AG10803 (cell line): ENCODE measurements around the gene PEX14.
A peak's percentile ranks its signal among the peaks of the same experiment; 100 is the strongest.

Experiments used
- DNase-seq: peaks from one replicate; pipeline ENCODE4 v3.0.0; 2010; ENCODE audit warnings: low read depth
- H3K4me3 ChIP-seq: 2 replicates; pipeline ENCODE4 v1.5.1; 2011; ENCODE audit warnings: mild to moderate bottlenecking, low read length, control low read depth
- TF ChIP-seq, protein P1 (sequence below): conservative IDR thresholded peaks from 2 replicates; pipeline ENCODE4 v1.5.1; 2011; ENCODE audit warnings: mild to moderate bottlenecking, low read length, control low read depth, inconsistent platforms

The PEX14 gene

GRCh38 chr1:10507111-10507879 lies 32.5 kb downstream of the PEX14 start:
- DNase-seq: peak; percentile 88
- no peak overlapping the region for H3K4me3 ChIP-seq
- TF ChIP-seq, protein P1, sequence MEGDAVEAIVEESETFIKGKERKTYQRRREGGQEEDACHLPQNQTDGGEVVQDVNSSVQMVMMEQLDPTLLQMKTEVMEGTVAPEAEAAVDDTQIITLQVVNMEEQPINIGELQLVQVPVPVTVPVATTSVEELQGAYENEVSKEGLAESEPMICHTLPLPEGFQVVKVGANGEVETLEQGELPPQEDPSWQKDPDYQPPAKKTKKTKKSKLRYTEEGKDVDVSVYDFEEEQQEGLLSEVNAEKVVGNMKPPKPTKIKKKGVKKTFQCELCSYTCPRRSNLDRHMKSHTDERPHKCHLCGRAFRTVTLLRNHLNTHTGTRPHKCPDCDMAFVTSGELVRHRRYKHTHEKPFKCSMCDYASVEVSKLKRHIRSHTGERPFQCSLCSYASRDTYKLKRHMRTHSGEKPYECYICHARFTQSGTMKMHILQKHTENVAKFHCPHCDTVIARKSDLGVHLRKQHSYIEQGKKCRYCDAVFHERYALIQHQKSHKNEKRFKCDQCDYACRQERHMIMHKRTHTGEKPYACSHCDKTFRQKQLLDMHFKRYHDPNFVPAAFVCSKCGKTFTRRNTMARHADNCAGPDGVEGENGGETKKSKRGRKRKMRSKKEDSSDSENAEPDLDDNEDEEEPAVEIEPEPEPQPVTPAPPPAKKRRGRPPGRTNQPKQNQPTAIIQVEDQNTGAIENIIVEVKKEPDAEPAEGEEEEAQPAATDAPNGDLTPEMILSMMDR: peak; percentile 97

DNA sequence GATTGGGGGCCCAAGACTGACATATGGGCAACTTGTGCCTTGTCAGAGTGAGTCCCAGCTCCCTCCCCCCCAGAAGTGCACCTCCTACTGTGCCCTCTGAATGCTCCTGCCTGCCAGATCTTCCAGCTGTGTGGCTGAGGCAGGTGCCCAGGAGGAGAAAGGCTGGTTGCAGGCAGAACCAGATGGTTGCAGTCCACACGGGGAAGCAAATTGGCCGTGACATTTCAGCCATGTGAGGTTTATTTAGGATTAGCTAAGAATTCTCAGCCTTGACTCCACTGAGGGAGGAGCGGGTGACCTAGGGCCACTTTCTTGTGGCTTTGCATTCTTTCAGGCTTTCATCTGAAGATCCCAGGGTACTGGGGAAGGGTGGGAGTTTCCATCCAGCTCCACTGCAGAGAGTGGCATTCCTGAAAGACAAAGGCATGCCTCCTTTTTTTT lies 33.8 kb downstream of the PEX14 start:
- no peak overlapping the region for H3K4me3 ChIP-seq
- peak; percentile 34 for DNase-seq
- TF ChIP-seq, protein P1: no peak

- H3K4me3 ChIP-seq: no peak overlapping the region
- DNase-seq: no peak
- TF ChIP-seq, protein P1: no peak
Observed at GRCh38 chr1:10509809-10510509, 35.2 kb downstream of the PEX14 start.

DNA sequence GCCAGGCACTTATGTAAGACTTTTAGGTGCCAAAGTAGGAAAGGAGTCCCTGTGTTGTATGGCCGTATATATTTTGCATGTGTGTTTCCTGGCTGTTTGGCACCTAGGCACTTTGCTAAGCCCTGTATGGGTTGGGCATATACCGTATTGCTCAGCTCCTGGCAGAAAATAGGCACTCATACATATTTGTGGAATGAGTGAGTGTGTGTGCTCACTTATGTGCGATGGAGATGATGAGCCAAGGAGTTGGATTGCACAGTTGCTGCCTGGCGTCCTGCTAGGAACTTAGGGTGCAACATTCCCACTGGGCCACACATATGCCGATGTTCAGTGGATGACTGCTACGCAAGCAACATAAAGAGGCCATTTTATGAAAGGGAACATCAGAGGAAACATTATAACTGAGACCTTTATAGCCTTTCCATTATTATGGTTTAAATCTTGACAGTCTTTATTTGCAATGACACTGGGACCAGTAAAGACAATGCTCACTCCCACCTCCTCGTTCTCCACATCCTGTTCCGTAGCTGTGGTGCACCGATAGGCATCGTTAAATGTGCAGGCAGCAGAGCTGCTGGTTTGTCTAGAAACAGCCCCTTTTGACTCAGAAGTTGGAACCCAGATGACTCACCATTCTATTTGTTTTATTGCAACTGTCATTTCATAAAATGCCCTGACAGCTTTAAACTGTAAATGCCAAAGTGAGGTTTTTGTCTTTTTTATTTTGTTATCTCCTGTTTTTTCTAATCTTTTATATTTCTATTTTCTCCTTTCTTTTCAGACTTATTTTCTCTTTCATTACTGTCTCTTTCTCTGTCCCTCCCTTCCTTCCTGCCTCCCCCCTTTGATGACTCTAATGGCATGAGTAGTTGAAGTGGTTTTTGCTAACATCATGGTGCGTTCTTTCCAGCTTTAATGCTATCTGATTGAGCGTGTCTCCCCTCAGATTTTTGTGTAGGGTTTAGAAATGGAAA lies 36.1 kb downstream of the PEX14 start:
- DNase-seq: peak; percentile 94
- peak overlapping the region; percentile 21 for H3K4me3 ChIP-seq
- TF ChIP-seq, protein P1: no peak

DNA sequence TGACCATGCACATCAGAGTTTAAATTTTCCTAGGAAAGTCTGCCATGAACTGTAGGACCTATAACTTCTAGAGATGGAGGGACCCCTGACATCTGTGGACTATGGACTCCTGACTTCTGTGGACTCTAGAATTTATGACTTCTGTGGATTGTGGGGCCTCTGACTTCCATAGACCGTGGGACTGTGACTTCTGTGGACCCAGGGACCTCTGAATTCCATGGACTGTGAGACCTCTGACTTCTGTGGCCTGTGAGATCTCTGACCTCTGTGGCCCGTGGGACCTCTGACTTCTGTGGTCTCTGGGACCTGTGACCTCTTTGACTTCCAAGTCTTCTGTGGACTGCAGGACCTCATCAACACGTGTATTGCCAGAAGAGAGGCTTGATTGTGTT lies 36.7 kb downstream of the PEX14 start:
- TF ChIP-seq, protein P1: no peak
- no peak overlapping the region for H3K4me3 ChIP-seq
- no peak for DNase-seq

DNA sequence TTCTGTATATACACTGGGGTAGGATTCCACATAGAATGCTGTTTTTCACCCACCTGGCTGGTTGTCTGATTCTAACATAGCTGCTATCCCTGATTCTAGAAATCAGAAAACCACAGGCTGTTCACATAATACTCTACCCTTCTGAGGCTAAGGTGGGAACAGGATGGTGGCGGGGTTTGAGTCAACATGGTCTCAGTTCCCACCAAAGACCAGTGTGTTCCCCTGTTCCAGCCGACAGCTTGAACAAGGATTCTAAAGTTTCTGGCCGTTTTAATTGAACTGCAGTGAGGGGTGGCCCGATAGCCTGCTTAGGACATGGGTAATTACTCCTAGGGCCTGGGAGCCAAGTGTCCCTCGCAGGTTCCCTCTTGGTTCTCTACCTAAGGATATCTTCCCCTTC lies 38.4 kb downstream of the PEX14 start:
- DNase-seq: no peak
- TF ChIP-seq, protein P1: no peak
- no peak overlapping the region for H3K4me3 ChIP-seq
